Activated CD8-positive, alpha-beta memory T cell treated with anti-CD3 and anti-CD28 coated beads, Interleukin-2, amount 50 U/mL, for 24 hours (primary cell): ENCODE data around the gene RUNDC3A.
"Not testable (repeated sequence)": the region's sequence is repeated elsewhere in the genome, so short reads cannot be mapped to it uniquely, and the experiment has no call there.

Source experiments
- DNase-seq: peaks from one replicate; pipeline ENCODE4 v3.0.0-alpha.2; 2020; ENCODE audit errors: extremely low read depth

Gene RUNDC3A

GRCh38 chr17:44359006-44359405 lies 50.6 kb downstream of the RUNDC3A start:
- no peak for DNase-seq

- DNase-seq = no peak
Observed at GRCh38 chr17:44359458-44360143, 51.2 kb downstream of the RUNDC3A start.

- DNase-seq = no peak
Observed at GRCh38 chr17:44360144-44360533, 51.7 kb downstream of the RUNDC3A start.

DNA sequence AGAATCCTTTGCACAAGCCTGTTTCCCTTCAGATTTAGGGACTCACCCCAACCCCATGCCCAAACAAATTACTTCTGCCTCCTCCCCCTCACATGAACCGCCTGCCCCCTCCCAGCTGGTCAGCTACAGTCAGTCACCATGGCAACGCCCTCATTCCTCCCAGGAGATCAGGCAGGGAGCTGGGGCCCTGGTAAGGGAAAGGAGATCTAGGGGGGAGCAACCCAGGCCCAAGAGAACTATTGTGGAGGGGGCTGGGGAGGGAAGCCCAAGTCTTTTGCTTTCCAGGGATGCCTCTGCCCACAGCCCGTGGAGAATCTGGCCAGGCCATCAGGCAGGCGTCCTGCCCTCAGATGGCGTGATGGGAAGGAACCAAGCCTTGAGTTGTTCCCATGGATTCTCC lies 52.4 kb downstream of the RUNDC3A start:
- no peak for DNase-seq

GRCh38 chr17:44361292-44362260 lies 53.2 kb downstream of the RUNDC3A start:
- no peak for DNase-seq

- no peak for DNase-seq
Observed at GRCh38 chr17:44362459-44362948, 54.1 kb downstream of the RUNDC3A start.

DNA sequence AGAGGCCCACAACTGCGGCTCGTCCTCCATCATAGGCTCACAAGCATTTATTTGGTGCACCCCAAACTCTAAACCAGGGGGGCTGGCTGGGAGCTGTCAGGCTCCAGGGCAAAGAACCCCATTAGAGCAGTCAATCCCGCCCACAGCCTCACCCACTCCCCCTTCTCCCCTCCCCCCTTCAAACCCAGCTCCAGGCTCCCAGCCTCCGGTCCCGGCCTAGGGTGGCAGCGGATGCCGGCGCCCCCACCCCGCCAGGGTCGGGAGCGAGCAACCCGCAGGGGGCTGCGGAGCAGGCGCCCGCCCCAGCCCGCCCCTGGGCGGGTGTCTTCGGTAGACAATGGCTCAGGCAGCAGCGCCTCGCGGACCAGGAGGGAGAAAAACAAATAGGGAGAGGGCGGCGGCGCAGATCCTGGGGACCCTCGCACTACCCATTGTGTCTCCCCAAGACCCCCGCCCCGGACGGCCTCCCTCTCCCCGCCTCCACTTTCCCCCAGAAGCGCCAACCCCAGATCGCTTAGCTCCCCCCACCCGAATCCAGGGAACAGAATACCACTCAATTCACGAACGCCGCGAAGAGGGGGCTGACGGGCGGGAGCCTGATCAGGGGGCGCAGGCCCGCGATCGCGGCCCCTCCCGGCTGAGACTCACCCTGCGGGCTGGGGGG lies 54.7 kb downstream of the RUNDC3A start:
- DNase-seq = no peak

DNA sequence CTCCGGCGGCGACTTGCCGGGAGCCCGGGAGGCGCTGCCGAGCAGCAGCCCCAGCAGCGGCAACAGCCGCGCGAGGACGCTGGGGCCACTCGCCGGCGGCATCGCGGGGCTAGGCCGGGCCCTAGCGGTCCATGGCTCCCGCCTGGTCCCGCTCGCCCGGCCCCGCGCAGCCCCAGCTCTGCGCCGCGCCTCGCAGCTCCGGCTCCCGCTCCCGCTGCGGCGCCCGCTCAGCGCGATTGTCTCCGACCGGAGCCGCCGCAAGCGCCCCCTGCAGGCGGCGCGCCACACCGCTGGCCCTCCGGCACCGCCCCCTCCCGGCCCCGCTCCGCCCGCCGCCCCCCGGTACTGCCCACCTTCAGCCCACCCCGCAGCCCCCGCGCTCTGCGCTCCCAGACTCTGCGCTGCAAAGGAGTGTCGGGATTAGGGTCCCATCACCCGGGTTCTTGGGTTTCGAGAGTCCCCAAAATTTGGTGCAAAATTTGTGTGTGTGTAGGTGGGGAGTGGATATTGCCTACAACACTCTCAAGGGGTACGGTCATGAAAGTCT lies 55.3 kb downstream of the RUNDC3A start, which contains the start of gene FAM171A2:
FAM171A2 (minus strand) TSS at position 241 of the 547 bp plus-strand sequence; CDS start at position 102, 139 bp downstream.
- DNase-seq = no peak

- not testable (repeated sequence) for DNase-seq
Observed at GRCh38 chr17:44365051-44365450, 56.6 kb downstream of the RUNDC3A start.

- DNase-seq = no peak
Observed at GRCh38 chr17:44367231-44367979, 59.0 kb downstream of the RUNDC3A start.
